Measurements from ENCODE around the gene EIF4G3.
"Not testable (repeated sequence)": the region's sequence is repeated elsewhere in the genome, so short reads cannot be mapped to it uniquely, and the experiment has no call there.

EIF4G3 gene

DNA sequence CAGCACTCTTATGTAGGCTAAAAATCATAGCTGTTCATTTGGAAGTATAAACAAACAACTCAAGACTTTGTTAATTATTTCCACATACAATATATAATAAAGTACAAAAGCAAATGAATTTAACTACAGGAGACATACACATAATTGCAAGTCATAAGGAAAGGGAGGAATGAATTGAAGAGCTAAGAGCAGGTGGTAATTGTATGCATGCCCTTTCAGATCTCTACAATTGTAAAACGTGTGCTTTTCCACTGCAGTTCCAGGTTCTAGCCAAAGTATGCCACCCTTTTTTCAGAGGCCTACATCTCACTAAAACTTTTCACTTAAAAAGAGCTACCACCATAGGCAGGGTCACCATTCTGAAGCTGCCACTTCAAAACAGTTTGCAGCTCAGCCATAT is 346.8 kb downstream of the EIF4G3 start:
- no peak for DNase-seq (ENCODE audit: low spot score)

- no peak for DNase-seq (ENCODE audit: low spot score)
Observed at GRCh38 chr1:20829531-20829930, 347.2 kb downstream of the EIF4G3 start.

GRCh38 chr1:20823845-20824244 is 352.9 kb downstream of the EIF4G3 start:
- no peak for DNase-seq (ENCODE audit: low spot score)

DNA sequence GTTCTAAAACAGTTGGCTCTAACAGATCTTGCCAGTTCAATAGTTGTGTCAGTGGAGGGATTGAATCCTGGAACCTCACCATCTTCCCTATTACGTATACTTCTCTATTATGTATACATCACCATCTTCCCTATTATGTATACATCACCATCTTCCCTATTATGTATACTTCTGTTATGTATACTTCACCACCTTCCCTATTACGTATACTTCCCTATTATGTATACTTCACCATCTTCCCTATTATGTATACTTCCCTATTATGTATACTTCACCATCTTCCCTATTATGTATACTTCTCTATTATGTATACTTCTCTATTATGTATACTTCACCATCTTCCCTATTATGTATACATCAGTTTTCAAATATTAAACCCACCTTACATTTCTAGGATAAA is 355.2 kb downstream of the EIF4G3 start:
- no peak for DNase-seq (ENCODE audit: low spot score)

- no peak for DNase-seq (ENCODE audit: low spot score)
Observed at GRCh38 chr1:20819818-20820217, 356.9 kb downstream of the EIF4G3 start.

GRCh38 chr1:20814534-20814871 is 362.2 kb downstream of the EIF4G3 start:
- DNase-seq (ENCODE audit: low spot score) = no peak

- DNase-seq (ENCODE audit: low spot score) = no peak
Observed at GRCh38 chr1:20811916-20812315, 364.8 kb downstream of the EIF4G3 start.

DNA sequence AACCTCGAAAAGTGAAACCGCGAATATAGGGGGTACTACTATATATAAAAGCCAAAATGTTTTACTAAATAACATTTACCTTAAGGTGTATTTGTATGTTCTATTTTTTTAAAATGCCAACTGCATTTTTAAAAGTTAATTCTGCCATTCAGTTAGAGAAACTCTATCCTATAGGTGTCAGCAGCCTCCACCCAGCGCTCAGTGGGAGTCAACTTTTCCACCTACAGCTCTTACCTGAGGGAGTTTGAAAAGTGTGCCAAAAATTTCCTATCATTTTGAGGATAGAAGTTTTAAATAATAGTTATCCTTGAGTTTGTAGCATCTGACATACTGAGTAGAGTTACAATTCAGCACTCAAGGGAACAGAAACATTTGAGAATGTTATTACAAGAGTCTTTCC is 383.5 kb downstream of the EIF4G3 start:
- DNase-seq (ENCODE audit: low spot score) = no peak

GRCh38 chr1:20792196-20792595 is 384.5 kb downstream of the EIF4G3 start:
- DNase-seq (ENCODE audit: low spot score) = no peak

DNA sequence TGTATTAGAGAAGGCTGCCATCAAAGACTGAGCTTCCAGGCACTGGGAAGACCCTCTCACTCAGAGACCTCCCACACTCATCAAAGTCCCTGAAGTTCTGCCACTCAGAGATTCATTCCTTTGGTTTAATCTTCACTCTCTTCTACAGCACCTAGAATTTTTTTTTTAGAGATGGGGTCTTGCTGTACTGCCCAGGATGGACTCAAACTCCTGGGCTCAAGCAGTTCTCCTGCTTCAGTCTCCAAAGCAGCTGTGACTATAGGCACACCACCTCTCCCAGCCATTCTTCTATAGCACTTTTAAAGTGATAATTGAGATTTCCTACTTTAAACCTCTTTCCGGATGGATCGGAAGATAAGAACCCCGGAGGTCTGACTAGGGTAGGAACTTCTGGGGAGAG is 385.9 kb downstream of the EIF4G3 start:
- DNase-seq (ENCODE audit: low spot score) = no peak

DNA sequence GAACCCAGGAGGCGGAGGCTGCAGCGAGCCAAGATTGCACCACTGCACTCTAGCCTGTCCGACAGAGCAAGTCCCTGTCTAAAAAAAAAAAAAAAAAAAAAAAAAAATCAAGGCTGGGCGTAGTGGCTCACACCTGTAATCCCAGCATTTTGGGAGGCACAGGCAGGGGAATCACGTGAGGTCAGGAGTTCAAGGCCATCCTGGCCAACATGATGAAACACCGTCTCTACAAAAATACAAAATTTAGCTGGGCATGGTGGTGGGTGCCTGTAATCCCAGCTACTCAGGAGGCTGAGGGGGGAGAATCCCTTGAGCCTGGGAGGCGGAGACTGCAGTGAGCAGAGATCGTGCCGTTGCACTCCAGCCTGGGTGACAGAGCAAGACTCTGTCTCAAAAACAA is 387.1 kb downstream of the EIF4G3 start:
- not testable (repeated sequence) for DNase-seq (ENCODE audit: low spot score)

- DNase-seq (ENCODE audit: low spot score) = peak; percentile 17
Observed at GRCh38 chr1:20787840-20788795, 388.6 kb downstream of the EIF4G3 start.

DNA sequence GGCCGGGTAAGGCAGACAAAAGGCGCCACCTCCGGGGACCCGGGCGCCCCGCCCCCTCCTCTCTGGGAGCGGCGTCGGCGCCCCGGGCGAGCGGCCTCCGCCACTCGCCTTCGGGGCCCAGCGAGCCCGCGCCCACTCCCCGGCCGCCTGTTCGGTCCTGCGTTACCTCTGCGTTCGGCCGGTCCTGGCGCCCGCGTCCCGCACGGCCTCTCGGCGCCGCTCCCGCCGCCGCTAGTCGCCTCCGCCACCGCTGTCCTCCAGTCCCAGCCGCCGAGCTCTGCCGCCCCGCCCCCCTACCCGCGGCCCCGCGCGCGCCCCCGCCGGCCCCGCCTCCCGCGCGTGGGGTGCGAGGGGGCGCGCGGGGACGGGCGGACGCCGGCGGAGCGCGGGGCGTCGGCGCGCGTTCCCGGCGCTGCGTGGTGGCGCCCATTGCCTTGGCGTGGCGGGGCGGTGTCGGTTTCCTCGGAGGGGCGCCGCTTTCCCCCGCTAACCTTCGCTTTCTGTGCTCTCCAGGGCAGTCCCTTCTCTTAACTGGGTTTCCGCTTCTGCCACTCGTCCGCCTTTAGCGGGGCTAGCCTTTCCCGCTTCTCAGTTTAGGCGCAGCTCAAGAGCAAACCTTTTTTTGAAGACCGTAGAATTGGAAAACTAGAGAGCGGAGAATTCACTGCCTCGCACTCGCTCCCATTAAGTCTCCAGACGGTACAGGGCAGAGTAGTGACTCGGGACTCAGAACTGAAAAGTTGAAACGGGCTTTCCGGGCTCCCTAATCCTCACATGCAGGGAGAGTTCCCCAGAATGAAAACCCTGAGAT is 389.5 kb downstream of the EIF4G3 start, which contains the start of gene HP1BP3:
HP1BP3 (minus strand) TSS at position 279 of the 811 bp plus-strand sequence. CDS start 6,867 bp downstream, outside the sequence.
- peak; percentile 64 for DNase-seq (ENCODE audit: low spot score)

DNA sequence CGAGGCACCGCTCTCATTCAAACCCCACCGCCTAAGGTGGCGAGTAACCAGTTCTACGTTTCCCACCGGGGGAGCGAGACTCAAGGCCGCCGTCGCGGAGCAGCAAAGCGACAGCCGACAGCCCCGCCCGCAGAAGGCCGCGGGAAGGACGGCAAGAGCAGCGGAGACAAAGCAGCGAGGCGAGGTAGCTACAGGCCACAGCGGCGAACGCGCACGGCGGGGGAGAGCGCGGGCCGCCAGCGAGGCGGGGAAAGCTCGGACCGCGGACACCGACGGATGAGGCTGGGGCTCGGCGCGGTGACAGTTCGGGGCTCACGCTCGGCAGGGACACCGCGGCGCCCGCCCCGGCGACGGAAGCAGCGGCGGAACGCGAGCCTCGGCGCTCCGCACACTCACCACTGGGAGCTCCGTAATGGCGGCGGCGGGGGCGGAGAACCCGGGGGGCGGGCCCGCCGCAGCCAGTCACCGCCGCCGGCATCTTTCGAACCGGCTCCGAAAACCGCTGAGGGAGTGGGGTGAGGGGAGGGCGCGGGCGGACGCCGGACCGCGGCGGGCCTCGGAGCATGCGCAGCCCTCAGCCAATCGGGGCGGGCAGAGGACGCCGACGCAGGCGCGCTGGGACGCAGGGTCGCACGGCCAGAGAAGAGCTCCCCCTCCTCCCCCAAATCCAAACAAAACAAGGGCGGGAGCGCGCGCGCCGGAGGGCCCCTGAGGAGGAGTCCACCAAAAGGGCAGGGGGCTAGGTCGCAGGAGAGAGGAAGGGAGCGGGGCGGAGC is 390.3 kb downstream of the EIF4G3 start:
- DNase-seq (ENCODE audit: low spot score) = peak; percentile 92

DNA sequence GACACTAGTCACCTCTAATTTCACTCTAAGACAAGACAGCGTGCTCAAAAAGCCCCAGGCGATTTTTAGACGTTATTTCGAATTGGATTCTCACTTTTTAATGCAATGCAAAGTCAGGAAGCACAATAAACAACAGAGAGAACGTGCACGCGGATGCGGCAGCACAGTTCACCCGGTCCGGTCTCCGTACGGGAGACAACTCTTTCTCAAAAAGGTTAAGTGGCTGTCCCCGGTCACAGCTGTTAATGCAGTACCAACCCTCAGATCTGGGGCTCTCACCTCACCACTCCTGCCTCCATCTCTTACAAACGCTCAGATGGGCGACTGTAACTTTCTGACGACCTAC is 390.8 kb downstream of the EIF4G3 start:
- DNase-seq (ENCODE audit: low spot score) = peak; percentile 3

DNA sequence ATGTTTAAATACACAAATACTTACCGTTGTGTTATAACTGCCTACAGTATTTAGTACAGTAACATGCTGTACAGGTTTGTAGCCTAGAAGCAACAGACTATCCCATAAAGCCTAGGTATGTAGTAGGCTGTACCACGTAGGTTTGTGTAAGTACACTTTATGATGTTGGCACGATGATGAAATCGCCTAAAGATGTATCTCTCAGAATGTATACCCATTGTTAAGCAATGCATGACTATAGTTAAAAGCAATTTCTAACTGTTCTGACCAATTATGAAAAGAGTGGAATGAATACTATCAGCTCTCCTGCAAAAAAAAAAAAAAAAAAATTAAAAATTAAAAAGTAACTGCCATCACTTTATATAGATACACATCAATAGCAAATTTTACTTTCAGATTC is 401.0 kb downstream of the EIF4G3 start:
- no peak for DNase-seq (ENCODE audit: low spot score)

DNA sequence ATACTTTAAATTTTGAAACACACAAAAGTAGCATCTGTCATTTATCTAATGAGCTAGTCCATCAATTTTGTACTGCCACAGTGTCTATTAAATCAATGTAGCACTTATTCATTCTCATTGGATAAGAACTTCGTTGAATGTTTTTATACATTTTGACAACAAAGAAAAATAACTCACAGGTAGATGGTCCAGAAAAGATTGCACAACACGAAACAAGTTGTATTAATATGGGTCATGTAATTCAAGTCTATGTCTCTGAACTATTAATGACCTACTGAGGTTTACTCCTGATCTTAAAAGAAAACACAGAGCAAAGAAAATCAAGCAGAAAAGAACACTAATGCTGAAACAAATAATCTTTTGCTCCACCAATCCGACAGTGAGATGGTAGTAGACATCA is 404.9 kb downstream of the EIF4G3 start:
- no peak for DNase-seq (ENCODE audit: low spot score)

GRCh38 chr1:20770314-20771087 is 406.2 kb downstream of the EIF4G3 start:
- DNase-seq (ENCODE audit: low spot score) = no peak

DNA sequence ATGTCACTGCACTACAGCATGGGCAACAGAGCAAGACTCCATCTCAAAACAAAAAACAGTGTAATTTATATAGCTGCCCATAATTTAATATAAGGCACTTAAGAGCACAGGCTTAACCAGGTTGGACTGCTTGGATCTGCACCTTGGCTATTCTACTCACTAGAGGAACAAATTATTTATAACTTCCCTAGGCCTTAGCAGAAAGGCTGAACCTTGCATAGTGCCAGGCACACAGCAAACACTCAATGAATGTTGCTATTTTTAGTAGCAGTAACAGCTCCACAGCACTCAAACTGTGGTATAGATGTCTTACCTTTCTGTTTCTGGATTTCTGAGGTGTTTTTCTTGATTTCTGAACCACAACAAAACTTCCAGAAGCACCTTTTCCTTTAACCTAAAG is 409.4 kb downstream of the EIF4G3 start:
- no peak for DNase-seq (ENCODE audit: low spot score)

GRCh38 chr1:20763417-20763816 is 413.3 kb downstream of the EIF4G3 start:
- DNase-seq (ENCODE audit: low spot score) = no peak

DNA sequence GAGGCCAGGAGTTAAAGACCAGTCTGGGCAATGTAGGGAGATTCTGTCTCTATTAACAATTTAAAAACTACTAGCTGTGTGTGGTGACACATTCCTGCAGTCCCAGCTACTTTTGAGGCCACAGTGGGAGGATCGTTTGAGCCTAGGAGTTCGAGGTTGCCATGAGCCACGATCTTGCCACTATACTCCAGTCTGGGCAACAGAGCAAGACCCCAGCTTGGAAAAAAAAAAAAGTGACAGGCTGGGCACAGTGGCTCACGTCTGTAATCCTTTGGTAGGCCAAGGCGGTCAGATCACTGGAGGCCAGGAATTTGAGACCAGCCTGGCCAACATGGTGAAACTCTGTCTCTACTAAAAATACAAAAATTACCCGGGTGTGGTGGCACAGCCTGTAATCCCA is 416.4 kb downstream of the EIF4G3 start:
- DNase-seq (ENCODE audit: low spot score) = no peak
